Measurements from ENCODE around the gene CBX1. TPM values are rescaled to one million over a fixed set of nuclear protein-coding genes. Genes with fewer than 3 reads are reported as not detected.
"Not testable (repeated sequence)": the region's sequence is repeated elsewhere in the genome, so short reads cannot be mapped to it uniquely, and the experiment has no call there.

Gene CBX1
- total and polyA plus RNA-seq, 7 experiments from 2014 or later, result 16.4 to 56.7 (median 26.1) TPM

DNA sequence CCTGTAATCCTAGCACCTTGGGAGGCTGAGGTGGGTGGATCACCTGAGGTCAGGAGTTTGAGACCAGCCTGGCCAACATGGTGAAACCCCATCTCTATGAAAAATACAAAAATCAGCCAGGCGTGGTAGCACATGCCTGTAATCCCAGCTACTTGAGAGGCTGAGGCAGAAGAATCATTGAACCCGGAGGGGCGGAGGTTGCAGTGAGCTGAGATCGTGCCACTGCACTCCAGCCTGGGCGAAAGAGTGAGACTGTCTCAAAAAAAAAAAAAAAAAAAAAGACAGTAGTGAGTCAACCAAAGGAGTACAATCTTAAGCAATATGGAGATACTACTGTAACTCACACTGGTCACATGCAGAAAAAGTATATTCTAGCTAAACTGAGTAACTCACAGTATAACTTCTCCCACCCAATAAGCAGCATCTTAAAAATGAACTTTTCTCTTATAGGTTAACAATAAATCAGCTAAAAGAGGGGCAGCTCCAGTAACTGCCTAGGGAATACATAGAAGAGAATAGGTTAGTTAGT is 27.6 kb downstream of the CBX1 start:
- not testable (repeated sequence) for H3K4me1 ChIP-seq (ENCODE audit: control insufficient read depth in 2 of 2, insufficient read depth in 2 of 2, low read length in 2 of 2); DNase-seq; H3K4me3 Mint-ChIP-seq; H3K4me3 ChIP-seq (ENCODE audit: low read length); H3K4me1 Mint-ChIP-seq; H3K27ac ChIP-seq (ENCODE audit: low read depth, low read length); H3K27me3 ChIP-seq (ENCODE audit: control insufficient read depth in 2 of 2, insufficient read depth in 2 of 2, low read length in 2 of 2); H3K27me3 Mint-ChIP-seq; H3K9me3 Mint-ChIP-seq; H3K27ac Mint-ChIP-seq; H3K9me3 ChIP-seq (ENCODE audit: control insufficient read depth in 2 of 3, low read length in 3 of 3); ATAC-seq
- peaks cover 0 to 37% (median 14%) of the 10 kb centered on the region in 3 experiments for H3K36me3 ChIP-seq (ENCODE audit: control insufficient read depth in 2 of 3, insufficient read depth in 3 of 3, low read length in 3 of 3)
- intact Hi-C loops (cut with micrococcal nuclease), result loop anchor here (1.0 to 5.0 kb wide), 8 partner anchors 25 to 231 kb away; partner anchors contain the start of genes NFE2L1 (in 2 of the 2), CDK5RAP3 (in 1 of the 2), COPZ2 (in 1 of the 2) and SCRN2 (in 1 of the 2)
- peaks cover 5 to 23% (median 7%) of the 10 kb centered on the region in 5 donors for H3K36me3 Mint-ChIP-seq
- ChIA-PET POLR2A (interaction anchor here (0.7 to 3.5 kb wide), 2 partner anchors 48 to 527 kb away, joined by 3 to 14 read pairs; no protein-coding TSS in a partner anchor), CTCF (interaction anchor here (0.6 to 6.4 kb wide), 12 partner anchors 12 to 794 kb away, joined by 3 to 66 read pairs (median 4); partner anchors contain the start of genes CDK5RAP3 and NFE2L1)

DNA sequence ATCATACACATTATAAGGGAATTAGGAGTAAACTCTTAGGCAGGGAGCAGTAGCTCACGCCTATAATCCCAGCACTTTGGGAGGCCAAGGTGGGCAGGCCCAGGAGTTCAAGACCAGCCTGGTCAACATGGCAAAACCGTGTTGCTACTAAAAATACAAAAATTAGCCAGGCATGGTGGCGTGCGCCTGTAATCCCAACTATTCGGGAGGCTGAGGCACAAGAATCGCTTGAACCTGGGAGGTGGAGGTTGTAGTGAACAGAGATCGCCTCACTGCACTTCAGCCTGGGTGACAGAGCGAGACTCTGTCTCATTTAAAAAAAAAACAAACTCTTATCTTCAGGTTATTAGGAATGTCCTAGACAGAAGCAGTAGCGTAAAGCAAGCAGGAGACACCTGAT is 28.5 kb downstream of the CBX1 start:
- POLR2A ChIA-PET, result interaction anchor here (0.6 to 1.1 kb wide), 2 partner anchors 24 to 1304 kb away, joined by 3 to 4 read pairs; partner anchors contain the start of gene NFE2L1

DNA sequence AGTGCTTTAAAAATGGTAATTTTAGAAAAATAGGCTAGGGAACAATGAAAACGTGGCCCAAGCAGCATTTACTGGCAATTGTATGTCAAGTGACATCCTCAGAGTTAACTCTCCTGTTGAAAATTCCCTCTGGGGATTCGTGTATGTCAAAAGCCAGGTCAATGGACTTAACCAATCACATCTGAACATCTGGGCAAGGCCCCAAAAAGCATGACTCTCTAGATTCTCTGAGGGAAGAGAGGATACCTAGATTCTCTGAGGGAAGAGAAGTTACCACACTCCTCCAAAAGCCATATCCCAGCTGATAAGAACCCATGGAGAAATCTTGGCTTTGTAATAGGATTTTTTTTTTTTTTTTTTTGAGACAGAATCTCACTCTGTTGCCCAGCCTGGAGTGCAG is 29.6 kb downstream of the CBX1 start:
- no peak overlapping the region for H3K4me3 Mint-ChIP-seq
- intact Hi-C loops (cut with micrococcal nuclease), result loop anchor here in 1 of 2 donors (5.0 kb wide), 1 partner anchor 229 kb away; the partner anchor contains the start of gene SCRN2
- Histone ChIP-seq H3K27me3 (ENCODE audit: control insufficient read depth in 2 of 2, insufficient read depth in 2 of 2, low read length in 2 of 2) (no peaks in the 10 kb centered on the region), H3K27ac (ENCODE audit: low read depth, low read length) (no peak overlapping the region), H3K4me3 (ENCODE audit: low read length) (no peak overlapping the region), H3K4me1 (ENCODE audit: control insufficient read depth in 2 of 2, insufficient read depth in 2 of 2, low read length in 2 of 2) (no peaks in the 10 kb centered on the region), H3K9me3 (ENCODE audit: control insufficient read depth in 2 of 3, low read length in 3 of 3) (no peaks in the 10 kb centered on the region), H3K36me3 (ENCODE audit: control insufficient read depth in 2 of 3, insufficient read depth in 3 of 3, low read length in 3 of 3) (peaks cover 0 to 50% (median 14%) of the 10 kb centered on the region in 3 experiments)
- ATAC-seq (no peak), DNase-seq (no peak)
- no peaks in the 10 kb centered on the region for H3K27me3 Mint-ChIP-seq
- ChIA-PET CTCF (interaction anchor here (6.4 kb wide), 1 partner anchor 45 kb away, joined by 66 read pairs; no protein-coding TSS in a partner anchor), POLR2A (no interaction called here)
- H3K4me1 Mint-ChIP-seq, result peaks cover 0 to 10% (median 0%) of the 10 kb centered on the region in 7 donors
- H3K36me3 Mint-ChIP-seq, result peaks cover 5 to 24% (median 11%) of the 10 kb centered on the region in 5 donors
- H3K9me3 Mint-ChIP-seq, result no peaks in the 10 kb centered on the region
- no peak overlapping the region for H3K27ac Mint-ChIP-seq

More for the DNA sequence above, 28.5 kb downstream of the CBX1 start:
- not testable (repeated sequence) for H3K27ac ChIP-seq (ENCODE audit: low read depth, low read length); DNase-seq; H3K9me3 ChIP-seq (ENCODE audit: control insufficient read depth in 2 of 3, low read length in 3 of 3); H3K27ac Mint-ChIP-seq; H3K4me1 Mint-ChIP-seq; H3K27me3 Mint-ChIP-seq; H3K4me1 ChIP-seq (ENCODE audit: control insufficient read depth in 2 of 2, insufficient read depth in 2 of 2, low read length in 2 of 2); H3K27me3 ChIP-seq (ENCODE audit: control insufficient read depth in 2 of 2, insufficient read depth in 2 of 2, low read length in 2 of 2); H3K9me3 Mint-ChIP-seq; H3K4me3 Mint-ChIP-seq; H3K4me3 ChIP-seq (ENCODE audit: low read length); ATAC-seq
- peaks cover 0 to 44% (median 14%) of the 10 kb centered on the region in 3 experiments for H3K36me3 ChIP-seq (ENCODE audit: control insufficient read depth in 2 of 3, insufficient read depth in 3 of 3, low read length in 3 of 3)
- intact Hi-C loops (cut with micrococcal nuclease), result loop anchor here in 1 of 2 donors (5.0 kb wide), 1 partner anchor 231 kb away; the partner anchor contains the start of gene SCRN2
- peaks cover 5 to 27% (median 11%) of the 10 kb centered on the region in 5 donors for H3K36me3 Mint-ChIP-seq
- CTCF ChIA-PET, result interaction anchor here (1.2 to 6.4 kb wide), 4 partner anchors 24 to 123 kb away, joined by 4 to 66 read pairs (median 18); partner anchors contain the start of gene NFE2L1

DNA sequence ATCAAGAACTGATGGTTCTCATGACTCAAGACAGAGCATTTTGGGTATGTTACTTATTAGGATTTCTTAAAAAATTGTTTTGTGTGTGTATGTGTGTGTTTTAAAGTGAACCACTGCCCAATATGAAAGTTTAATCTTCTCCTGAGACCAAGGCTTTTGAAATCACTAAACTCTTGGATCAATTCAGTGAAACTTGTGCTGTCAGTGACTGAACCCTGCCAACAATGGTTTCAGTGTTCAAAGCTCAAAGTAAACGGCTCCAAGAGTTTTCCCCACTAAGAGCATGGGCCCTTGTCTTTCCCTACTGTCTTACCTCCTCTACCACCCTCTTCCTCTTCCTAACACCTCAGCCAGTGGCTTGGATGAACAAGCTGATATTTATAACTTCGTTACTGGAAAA is 31.1 kb downstream of the CBX1 start:
- POLR2A ChIA-PET, result interaction anchor here (2.4 kb wide), 1 partner anchor 22 kb away, joined by 7 read pairs; the partner anchor contains the start of gene NFE2L1
- peaks cover 0 to 32% (median 12%) of the 10 kb centered on the region in 5 donors for H3K36me3 Mint-ChIP-seq
- ATAC-seq, result no peak
- intact Hi-C loops (cut with micrococcal nuclease), result loop anchor here in 1 of 2 donors (5.0 kb wide), 1 partner anchor 228 kb away; the partner anchor contains the start of gene SCRN2
- peaks cover 0 to 48% (median 8%) of the 10 kb centered on the region in 3 experiments for H3K36me3 ChIP-seq (ENCODE audit: control insufficient read depth in 2 of 3, insufficient read depth in 3 of 3, low read length in 3 of 3)
- H3K9me3 Mint-ChIP-seq, result no peaks in the 10 kb centered on the region
- no peak overlapping the region for H3K4me3 Mint-ChIP-seq
- H3K27me3 ChIP-seq (ENCODE audit: control insufficient read depth in 2 of 2, insufficient read depth in 2 of 2, low read length in 2 of 2), result no peaks in the 10 kb centered on the region
- no peak overlapping the region for H3K4me3 ChIP-seq (ENCODE audit: low read length)
- DNase-seq, result no peak
- H3K4me1 Mint-ChIP-seq, result peaks cover 0 to 13% (median 0%) of the 10 kb centered on the region in 7 donors
- H3K27ac ChIP-seq (ENCODE audit: low read depth, low read length), result no peak overlapping the region
- H3K27me3 Mint-ChIP-seq, result no peaks in the 10 kb centered on the region
- peak overlapping the region in 1 of 9 donors; percentile 38 for H3K27ac Mint-ChIP-seq
- H3K9me3 ChIP-seq (ENCODE audit: control insufficient read depth in 2 of 3, low read length in 3 of 3), result no peaks in the 10 kb centered on the region
- CTCF ChIA-PET, result interaction anchor here (0.7 kb wide), 1 partner anchor 44 kb away, joined by 3 read pairs; no protein-coding TSS in a partner anchor
- no peaks in the 10 kb centered on the region for H3K4me1 ChIP-seq (ENCODE audit: control insufficient read depth in 2 of 2, insufficient read depth in 2 of 2, low read length in 2 of 2)

DNA sequence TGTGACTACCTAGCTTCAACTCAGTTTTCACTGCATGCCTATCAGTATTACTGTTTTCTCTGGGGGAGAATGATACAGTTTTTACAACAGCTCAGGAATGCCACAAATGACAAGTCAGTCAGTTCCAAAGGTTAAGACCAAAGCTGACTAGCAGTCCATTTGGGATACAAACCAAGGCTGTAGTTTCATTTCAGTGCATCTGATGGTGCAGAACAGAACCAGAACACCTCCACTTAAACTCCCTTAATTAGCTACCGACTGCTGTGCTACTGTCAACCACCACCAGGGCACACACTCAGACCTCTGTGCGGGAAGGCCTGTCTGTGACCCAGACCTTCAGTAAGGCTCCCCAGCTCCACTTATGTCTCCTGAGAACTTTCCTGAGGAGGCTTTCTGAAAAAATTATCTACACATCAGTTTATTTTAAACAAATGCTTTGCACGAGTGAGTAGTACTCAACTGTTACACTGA is 32.8 kb downstream of the CBX1 start:
- H3K4me1 ChIP-seq (ENCODE audit: control insufficient read depth in 2 of 2, insufficient read depth in 2 of 2, low read length in 2 of 2), result no peaks in the 10 kb centered on the region
- intact Hi-C loops (cut with micrococcal nuclease), result no loop called here
- no peaks in the 10 kb centered on the region for H3K27me3 ChIP-seq (ENCODE audit: control insufficient read depth in 2 of 2, insufficient read depth in 2 of 2, low read length in 2 of 2)
- ChIA-PET CTCF (interaction anchor here (1.1 to 1.2 kb wide), 2 partner anchors 32 to 119 kb away, joined by 3 read pairs; no protein-coding TSS in a partner anchor), POLR2A (interaction anchor here (2.4 kb wide), 1 partner anchor 20 kb away, joined by 7 read pairs; the partner anchor contains the start of gene NFE2L1)
- H3K27me3 Mint-ChIP-seq, result no peaks in the 10 kb centered on the region
- DNase-seq (no peak), ATAC-seq (no peak)
- peaks cover 0 to 45% (median 5%) of the 10 kb centered on the region in 3 experiments for H3K36me3 ChIP-seq (ENCODE audit: control insufficient read depth in 2 of 3, insufficient read depth in 3 of 3, low read length in 3 of 3)
- H3K4me3 ChIP-seq (ENCODE audit: low read length), result no peak overlapping the region
- H3K27ac Mint-ChIP-seq, result no peak overlapping the region
- no peak overlapping the region for H3K4me3 Mint-ChIP-seq
- H3K9me3 ChIP-seq (ENCODE audit: control insufficient read depth in 2 of 3, low read length in 3 of 3), result no peaks in the 10 kb centered on the region
- H3K4me1 Mint-ChIP-seq, result peaks cover 0 to 4% (median 0%) of the 10 kb centered on the region in 7 donors
- H3K36me3 Mint-ChIP-seq, result peaks cover 0 to 23% (median 16%) of the 10 kb centered on the region in 5 donors
- H3K9me3 Mint-ChIP-seq, result no peaks in the 10 kb centered on the region
- no peak overlapping the region for H3K27ac ChIP-seq (ENCODE audit: low read depth, low read length)

DNA sequence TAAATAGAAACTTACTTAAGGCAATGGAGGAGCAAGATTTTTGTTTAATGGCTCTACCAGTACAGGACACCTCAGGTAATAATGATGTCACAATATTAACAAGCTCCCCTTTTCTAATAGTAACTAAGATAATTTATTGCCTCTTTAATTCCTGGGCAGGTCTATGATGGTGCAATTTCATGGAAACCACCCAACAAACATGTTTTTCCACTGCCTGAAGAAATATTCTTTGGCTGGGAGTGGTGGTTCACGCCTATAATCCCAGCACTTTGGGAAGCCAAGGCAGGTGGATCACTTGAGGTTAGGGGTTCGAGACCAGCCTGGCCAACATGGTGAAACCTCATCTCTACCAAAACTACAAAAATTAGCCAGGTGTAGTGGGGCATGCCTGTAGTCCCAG is 33.5 kb downstream of the CBX1 start:
- H3K4me1 ChIP-seq (ENCODE audit: control insufficient read depth in 2 of 2, insufficient read depth in 2 of 2, low read length in 2 of 2); H3K9me3 ChIP-seq (ENCODE audit: control insufficient read depth in 2 of 3, low read length in 3 of 3); H3K4me3 Mint-ChIP-seq; H3K27me3 Mint-ChIP-seq; H3K4me3 ChIP-seq (ENCODE audit: low read length); H3K27ac ChIP-seq (ENCODE audit: low read depth, low read length); H3K27me3 ChIP-seq (ENCODE audit: control insufficient read depth in 2 of 2, insufficient read depth in 2 of 2, low read length in 2 of 2); H3K9me3 Mint-ChIP-seq; POLR2A ChIA-PET; H3K27ac Mint-ChIP-seq; H3K4me1 Mint-ChIP-seq; ATAC-seq; intact Hi-C loops (cut with micrococcal nuclease); DNase-seq: not testable (repeated sequence)
- CTCF ChIA-PET, result interaction anchor here (1.1 to 1.2 kb wide), 2 partner anchors 32 to 118 kb away, joined by 3 read pairs; no protein-coding TSS in a partner anchor
- peaks cover 0 to 20% (median 16%) of the 10 kb centered on the region in 5 donors for H3K36me3 Mint-ChIP-seq
- peaks cover 0 to 50% (median 5%) of the 10 kb centered on the region in 3 experiments for H3K36me3 ChIP-seq (ENCODE audit: control insufficient read depth in 2 of 3, insufficient read depth in 3 of 3, low read length in 3 of 3)

Measured in naive thymus-derived CD4-positive, alpha-beta T cell (primary cell).